Prostate gland (tissue), 2 donors: ENCODE results near the gene CCDC122.

Experiments
- POLR2A ChIP-seq: fragments of 450-650 bp; IDR thresholded peaks from one replicate; pipeline ENCODE4 v1.6.1; 2016; ENCODE audit warnings: antibody characterized with exemption, mild to moderate bottlenecking
- TF ChIP-seq, protein P1 (sequence below), 4 experiments: fragments of 200-600 bp in 2 of 4; fragments of 450-650 bp in 2 of 4; sonication (generic) in 2 of 4; IDR thresholded peaks; 1 replicate in 3 of 4; 2 replicates in 1 of 4; pipeline ENCODE4 v1.5.1; 2016 to 2019; ENCODE audit warnings: antibody characterized with exemption in 4 of 4, mild to moderate bottlenecking in 2 of 4, moderate library complexity in 2 of 4

DNA sequence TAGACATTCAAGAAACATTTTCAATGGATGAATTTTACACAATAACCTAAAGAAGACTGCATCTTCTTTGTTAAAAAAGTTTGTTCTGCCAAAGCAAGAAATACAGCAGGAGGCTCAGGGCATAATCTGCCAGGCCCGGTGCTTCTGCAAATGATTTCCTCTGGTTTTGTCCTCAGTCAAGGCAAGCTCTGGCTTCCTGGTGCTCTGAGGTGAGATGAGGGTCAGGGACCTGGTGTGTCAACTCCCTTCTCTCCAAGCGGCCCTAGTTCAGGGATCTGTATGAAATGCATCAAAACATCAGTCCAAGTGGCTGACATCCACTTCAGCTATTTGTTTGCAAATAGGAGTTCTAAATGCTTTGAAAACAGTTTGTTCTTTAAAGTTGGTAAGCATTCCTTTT, 31.7 kb upstream of the CCDC122 start:
- no peak for TF ChIP-seq POLR2A
- TF ChIP-seq, protein P1, sequence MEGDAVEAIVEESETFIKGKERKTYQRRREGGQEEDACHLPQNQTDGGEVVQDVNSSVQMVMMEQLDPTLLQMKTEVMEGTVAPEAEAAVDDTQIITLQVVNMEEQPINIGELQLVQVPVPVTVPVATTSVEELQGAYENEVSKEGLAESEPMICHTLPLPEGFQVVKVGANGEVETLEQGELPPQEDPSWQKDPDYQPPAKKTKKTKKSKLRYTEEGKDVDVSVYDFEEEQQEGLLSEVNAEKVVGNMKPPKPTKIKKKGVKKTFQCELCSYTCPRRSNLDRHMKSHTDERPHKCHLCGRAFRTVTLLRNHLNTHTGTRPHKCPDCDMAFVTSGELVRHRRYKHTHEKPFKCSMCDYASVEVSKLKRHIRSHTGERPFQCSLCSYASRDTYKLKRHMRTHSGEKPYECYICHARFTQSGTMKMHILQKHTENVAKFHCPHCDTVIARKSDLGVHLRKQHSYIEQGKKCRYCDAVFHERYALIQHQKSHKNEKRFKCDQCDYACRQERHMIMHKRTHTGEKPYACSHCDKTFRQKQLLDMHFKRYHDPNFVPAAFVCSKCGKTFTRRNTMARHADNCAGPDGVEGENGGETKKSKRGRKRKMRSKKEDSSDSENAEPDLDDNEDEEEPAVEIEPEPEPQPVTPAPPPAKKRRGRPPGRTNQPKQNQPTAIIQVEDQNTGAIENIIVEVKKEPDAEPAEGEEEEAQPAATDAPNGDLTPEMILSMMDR (IDR thresholded peaks at IDR 0.05), result no peak
